Fibroblast of skin of abdomen (primary cell): ENCODE data around the gene FRRS1. TPM values are rescaled to one million over a fixed set of nuclear protein-coding genes. Genes with fewer than 3 reads are reported as not detected.
"Not testable (repeated sequence)": the region's sequence is repeated elsewhere in the genome, so short reads cannot be mapped to it uniquely, and the experiment has no call there.

Experiments
- DNase-seq: peaks from one replicate; pipeline ENCODE4 v3.0.0-alpha.2; 2013
- polyA plus RNA-seq, 2 experiments: library from polyadenylated mRNA; unstranded; fragments of 120-200 nt; gene quantifications; one replicate each; pipeline ENCODE4 v1.2.1, GENCODE V29; 2013; ENCODE audit not compliant: insufficient read length in 2 of 2

Gene FRRS1, protein sequence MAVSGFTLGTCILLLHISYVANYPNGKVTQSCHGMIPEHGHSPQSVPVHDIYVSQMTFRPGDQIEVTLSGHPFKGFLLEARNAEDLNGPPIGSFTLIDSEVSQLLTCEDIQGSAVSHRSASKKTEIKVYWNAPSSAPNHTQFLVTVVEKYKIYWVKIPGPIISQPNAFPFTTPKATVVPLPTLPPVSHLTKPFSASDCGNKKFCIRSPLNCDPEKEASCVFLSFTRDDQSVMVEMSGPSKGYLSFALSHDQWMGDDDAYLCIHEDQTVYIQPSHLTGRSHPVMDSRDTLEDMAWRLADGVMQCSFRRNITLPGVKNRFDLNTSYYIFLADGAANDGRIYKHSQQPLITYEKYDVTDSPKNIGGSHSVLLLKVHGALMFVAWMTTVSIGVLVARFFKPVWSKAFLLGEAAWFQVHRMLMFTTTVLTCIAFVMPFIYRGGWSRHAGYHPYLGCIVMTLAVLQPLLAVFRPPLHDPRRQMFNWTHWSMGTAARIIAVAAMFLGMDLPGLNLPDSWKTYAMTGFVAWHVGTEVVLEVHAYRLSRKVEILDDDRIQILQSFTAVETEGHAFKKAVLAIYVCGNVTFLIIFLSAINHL
- 4.4 TPM for polyA plus RNA-seq (2013, experiment 1 of 2; ENCODE audit: insufficient read length)
- polyA plus RNA-seq (2013, experiment 2 of 2; ENCODE audit: insufficient read length), result 4.8 TPM

DNA sequence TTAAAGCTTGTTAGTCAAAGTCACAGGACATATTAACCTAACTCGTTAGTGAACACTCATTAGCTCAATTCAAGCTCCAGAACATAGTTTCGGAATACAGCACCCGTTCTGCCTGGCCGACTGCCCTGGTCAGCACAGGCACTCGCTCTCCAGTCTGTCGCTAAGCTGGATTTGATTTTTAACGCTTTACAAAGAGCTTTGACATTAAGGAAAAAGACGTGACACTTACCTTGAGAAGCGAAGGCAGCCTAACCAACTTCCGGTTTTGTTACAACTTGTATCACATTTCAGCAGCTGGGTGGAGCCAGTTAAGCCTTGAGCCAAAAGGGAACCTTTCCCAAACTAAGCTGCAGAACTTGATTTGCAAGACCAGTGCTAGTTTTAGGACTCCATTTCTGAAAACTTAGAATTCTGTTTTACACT, at the start of gene FRRS1:
Gene FRRS1, minus strand, starts transcription at position 258 of the 423 bp plus-strand sequence. CDS start 17,867 bp downstream, outside the sequence.
- peak; percentile 61 for DNase-seq

DNA sequence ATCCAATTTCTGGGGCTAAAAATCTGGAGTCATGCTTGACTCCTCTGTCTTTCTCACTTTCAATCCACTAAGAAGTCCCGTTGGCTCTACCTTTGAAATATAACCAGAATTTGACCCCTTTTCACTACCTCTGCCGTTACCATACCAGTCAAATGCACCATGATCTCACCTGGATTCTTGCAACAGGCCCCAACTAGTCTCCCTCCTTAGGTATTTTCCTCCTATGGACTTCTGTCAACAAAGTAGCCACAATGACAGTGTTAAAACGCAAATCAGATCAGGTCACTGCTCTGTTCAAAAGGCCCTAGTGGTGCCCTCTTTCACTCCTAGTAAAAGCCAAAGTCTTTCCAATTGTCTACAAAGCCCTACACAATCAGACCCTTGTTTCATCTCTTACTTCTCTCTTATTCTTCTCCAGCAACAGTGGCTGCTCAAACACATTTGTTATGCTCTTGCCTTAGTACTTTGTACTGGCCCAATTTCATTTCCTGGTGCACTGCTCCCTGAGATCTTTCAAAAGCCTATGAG, 48.0 kb upstream of the FRRS1 start:
- no peak for DNase-seq

DNA sequence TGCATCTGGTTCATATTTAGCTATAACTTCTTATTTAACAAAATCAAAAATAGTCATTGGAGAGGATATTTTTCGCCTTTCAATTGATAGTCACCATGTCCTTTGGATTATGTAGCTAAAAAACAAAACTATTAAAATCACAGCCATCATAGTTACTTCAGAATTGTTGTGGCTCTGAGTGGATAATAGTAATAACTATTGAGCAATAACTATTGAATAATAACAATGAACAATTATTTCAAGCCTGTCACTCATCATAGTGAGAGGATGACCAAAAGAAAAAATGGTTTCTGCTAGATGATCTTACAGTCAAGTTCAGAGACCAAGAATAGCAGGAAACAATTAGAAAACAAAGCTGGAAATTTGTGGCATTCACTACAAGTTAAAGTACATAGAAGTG, 45.3 kb upstream of the FRRS1 start:
- no peak for DNase-seq

DNA sequence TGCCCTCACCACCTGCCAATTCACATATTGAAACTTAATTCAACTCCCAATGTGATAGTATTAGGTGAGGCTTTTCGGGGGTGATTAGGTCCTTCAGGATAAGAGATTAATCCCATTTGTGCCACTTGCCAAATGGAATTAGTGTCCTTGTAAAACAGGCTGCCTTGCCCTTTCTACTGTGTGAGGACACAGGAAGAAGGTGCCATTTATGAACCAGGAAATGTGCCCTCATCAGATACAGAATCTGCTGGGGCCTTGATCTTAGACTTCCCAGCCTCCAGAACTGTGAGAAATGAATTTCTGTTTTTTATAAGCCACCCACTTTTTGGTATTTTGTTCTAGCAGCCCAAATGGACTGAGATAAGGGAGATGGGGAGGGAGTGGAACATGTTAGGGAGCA, 44.6 kb upstream of the FRRS1 start:
- DNase-seq, result no peak

DNA sequence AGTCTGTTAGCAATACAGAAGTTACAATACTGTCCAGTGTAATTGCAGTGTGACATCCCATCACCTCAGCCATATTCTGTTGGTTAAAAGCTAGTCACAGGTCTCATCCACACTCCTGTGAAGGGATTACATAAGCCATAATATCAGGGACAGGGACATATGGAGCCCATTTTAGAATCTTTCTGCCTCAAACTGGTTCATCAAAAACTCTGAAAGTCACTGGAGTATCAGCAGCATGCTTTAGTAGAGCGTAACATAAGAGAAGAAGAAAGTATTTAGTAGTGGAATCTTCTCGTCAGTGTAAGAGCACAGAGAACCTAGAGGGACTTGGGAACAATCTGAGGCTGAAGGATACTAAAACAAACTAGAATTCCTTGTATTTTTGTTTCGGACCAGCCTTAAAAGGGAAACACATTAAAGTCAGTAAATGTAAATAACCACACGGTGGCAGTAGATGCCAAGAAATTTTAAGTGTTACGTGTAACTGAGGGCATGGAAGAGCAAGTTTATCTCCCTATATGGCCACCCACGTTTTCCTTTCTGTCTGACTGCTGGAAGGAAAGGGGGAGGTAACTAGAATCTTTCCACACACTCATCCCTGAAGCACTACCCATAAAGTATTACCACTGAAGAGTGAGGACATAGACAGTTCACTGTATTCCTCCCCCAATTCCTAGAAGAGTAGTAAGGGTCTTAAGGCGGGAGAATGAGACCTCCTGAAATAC, 42.1 kb upstream of the FRRS1 start:
- peak; percentile 96 for DNase-seq

DNA sequence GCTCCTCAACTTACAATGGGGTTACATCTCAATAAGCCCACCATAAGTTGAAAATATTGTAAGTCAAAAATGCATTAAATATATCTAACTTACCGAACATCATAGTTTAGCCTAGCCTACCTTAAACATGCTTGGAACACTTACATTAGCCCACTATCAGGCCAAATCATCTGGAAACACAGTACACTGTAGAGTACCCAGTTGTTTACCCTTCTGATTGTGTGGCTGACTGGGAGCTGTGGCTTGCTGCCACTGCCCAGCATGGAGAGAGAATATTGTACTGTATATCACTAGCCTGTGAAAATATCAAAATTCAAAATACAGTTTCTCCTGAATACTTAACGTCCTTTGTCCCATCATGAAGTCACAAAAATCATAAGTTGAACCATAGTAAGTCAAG, 40.4 kb upstream of the FRRS1 start:
- no peak for DNase-seq

DNA sequence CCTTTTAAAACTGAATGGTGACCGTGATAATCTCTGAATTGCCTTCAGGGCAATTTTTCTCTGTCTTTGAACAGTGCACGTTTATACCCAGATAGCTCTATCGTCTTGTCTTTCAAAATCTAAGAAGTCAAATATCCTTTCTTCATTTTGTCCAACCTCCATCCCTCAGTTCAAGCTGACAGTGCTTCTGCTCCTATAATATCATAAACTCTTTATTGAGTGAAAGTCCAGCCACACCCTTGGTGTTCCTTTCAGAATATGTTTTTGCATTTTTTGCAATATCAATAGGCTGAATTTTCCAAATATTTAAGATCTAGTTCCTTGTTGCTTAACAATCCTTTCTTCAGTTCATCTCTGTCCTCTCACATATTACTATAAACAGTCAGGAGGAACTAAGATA, 35.1 kb upstream of the FRRS1 start:
- no peak for DNase-seq

DNA sequence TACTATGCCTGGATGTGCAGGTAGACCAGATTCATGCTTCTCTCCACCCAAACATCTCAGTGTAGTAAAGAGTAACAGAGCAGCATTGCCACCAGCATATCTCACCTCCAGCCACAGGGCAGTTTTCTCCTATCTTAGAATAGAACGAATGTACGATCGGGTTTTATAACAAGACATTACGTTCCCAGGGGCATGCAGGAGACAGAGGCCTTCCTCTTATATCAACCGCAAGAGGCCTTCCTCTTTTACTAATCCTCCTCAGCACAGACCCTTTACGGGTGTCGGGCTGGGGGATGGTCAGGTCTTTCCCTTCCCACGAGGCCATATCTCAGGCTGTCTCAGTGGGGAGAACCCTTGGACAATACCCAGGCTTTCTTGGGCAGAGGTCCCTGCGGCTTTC, 27.4 kb upstream of the FRRS1 start:
- DNase-seq, result not testable (repeated sequence)

DNA sequence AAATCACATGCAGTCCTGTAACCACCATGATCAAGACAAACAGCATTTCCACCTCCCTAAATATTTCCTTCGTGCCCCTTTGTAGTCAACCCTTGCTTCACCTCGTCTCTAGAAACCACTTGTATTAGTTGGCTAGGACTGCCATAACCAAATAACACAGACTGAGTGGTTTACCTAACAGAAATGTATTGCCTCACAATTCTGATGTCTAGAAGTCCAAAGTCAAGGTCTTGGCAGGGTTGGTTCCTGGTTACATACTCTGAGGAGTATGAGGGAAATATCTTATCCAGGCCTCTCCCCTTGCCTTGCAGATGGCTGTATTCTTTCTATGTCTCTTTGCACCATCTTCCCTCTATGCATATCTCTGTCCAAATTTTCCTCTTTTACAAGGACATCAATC, 23.3 kb upstream of the FRRS1 start:
- no peak for DNase-seq

DNA sequence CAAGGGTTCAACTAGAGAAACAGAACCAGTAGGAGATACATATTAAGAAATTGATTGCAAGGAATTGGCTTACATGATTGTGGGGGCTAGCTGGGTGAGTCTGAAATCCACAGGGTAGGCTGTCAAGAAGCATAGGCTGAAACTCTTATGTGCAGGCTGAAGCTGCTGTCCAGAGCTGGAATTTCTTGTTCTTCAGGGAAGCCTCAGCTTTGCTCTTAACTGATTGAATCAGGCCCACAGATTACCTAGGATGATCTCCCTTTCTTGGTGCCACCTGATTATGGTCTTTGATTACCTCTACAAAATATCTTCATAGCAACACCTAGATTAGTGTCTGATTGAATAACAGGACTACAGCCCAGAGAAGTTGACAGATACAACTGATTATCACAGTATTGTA, 22.5 kb upstream of the FRRS1 start:
- DNase-seq, result no peak

DNA sequence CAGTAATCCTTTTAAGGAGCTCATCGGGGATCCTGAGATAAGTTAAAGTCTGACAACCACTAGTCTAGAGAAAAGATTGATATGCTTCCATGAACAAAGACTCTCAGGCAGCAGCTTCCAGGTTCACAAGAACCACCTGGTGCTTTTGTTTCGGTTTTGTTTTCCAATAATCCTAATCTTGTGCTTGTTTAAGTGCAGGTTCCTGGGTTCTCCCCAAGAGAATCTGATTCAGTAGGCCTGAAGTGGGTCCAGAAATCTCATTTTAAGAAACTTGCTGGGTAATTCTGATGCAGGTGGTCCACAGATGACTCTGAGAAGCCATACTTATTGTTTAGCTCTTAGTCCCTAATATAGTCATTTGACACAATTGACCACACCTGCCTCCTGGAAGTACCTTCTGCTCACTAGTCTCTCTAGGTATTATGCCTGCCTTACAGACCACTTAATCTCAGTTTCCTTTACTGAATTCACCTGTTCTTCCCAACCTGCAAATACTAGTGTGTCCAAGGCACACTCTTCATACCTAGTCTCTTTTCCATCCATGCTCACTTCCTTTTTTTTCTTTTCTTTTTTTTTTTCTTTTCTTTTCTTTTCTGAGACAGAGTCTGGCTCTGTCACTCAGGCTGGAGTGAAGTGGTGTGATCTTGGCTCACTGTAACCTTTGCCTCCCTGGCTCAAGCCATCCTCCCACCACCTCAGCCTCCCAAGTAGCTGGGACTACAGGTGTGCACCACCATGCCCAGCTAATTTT, 20.5 kb upstream of the FRRS1 start:
- DNase-seq, result no peak

DNA sequence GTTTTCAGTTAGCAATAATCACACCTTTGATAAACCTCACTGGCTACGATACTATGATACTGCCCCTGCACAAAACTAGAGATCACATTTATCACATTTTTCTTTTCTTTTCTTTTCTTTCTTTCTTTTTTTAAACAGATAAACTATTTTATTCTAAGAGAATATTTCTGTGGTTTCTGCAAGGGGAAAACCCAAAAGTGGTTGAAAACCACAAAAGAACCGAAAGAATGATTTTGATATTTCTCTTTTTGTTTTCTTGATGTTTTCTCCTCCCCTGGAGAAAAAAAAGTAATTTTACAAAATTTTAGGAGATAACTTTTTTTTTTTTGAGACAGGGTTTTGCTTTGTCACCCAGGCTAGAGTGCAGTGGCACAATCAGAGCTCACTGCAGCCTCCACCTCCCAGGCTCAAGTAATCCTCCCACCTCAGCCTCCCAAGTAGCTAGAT, 18.4 kb upstream of the FRRS1 start:
- no peak for DNase-seq

DNA sequence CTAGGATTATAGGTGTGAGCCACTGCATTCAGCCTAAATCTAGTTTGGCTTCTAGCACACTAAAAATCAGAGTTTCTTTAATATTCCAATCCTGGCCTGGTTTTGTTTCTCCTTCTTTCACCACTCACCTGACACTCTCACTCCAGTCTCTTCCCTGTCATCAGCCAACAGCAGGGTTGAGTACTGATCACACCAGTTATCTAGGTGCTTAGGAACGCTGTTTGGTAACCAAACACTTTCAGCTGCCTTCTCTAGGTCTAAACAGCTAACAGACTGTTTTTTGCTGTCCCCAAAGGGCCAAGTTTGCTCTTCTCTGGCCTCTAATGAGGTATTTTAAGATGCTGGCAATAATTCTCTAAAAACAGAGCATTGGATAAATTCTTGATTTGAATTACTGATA, 17.7 kb upstream of the FRRS1 start:
- DNase-seq, result no peak

DNA sequence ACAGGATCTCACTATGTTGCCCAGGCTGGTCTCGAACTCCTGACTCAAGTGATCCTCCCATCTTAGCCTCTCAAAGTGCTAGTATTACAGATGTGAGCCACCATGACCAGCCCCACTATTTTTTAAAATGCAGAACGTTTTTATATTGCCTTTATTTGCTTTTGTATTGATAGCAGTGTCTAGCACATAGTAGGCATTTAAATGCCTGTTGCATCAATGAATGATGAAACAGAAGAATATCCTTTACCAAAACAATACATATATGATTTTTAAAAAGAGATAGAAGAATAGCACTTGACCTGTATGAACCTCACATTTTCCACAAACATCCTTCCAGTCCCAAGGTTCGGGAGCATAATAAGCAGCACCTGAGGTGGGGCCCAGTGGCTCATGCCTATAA, 16.5 kb upstream of the FRRS1 start:
- DNase-seq, result no peak

DNA sequence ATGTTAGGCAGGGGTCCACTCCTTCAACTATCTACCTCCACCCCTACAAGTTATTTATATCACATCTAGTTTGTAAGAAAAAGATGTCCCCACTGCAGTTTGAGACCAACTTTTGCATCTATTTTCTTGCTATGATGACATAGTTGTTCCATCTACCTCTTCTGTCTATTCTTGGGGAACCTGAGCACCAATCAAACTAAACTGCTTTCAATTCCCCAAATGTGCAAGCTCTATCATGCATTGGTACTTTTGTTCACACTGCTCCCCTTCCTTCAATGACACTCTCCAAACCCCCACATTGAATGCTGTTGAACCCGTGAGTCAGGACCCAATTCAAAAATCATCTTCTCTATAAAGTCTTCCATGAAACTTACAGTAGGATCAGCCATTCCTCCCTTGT, 16.0 kb upstream of the FRRS1 start:
- DNase-seq, result no peak

DNA sequence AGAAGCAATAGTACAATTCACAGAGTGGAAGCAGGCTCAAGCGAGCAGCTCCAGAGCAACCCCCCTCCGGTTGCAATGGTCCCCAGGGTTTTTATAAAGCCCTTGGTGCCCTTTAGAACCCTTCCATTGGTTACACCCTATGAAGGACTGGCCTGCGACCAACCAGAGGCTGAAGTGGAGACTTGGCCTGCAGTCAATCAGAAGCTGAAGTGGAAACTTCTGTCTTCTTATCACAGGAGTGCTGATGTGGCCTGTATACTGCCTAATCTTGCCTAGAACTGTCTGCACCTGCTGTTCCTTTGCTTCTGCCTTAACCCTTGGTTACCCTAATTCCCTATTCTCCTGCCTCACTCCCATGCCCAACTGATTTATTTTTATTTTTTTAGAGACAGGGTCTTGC, 15.4 kb upstream of the FRRS1 start:
- DNase-seq, result no peak

DNA sequence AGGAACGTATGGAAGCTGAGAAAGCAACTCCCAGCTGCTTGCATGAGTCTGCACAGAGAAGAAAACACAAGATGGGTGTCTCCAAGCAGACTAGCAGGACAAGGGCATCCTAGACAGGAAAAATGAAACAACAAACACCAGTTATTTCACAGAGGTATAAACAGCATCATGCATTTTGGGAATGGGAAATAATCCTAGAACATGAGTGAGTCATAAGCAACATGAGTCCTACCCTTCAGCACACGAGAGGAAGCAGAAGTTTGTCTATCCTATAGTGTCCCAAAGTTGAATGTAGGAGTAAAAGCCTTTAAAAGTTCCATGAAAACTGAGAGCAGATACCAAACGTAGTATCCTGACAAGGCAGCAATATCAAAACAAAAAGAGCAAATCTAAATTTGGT, 11.3 kb upstream of the FRRS1 start:
- no peak for DNase-seq

DNA sequence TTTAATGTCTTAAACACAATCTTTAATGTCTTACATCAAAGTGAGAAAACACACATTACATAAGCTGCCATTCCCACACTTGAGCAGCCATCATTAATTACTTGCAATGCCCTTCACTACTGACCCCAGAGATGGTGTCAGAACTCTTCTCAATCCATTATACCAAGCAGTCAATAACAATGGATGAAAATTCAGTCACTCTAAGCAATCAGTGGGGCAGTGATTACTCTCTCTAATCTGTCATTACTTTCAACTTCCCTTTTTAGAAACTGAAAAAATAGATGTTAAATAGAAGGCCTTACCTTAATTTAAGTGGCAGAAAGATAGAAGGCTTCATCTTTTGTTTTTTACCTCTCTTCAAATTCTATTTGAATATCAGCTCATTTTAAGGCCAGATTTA, 9.7 kb upstream of the FRRS1 start:
- DNase-seq, result no peak

DNA sequence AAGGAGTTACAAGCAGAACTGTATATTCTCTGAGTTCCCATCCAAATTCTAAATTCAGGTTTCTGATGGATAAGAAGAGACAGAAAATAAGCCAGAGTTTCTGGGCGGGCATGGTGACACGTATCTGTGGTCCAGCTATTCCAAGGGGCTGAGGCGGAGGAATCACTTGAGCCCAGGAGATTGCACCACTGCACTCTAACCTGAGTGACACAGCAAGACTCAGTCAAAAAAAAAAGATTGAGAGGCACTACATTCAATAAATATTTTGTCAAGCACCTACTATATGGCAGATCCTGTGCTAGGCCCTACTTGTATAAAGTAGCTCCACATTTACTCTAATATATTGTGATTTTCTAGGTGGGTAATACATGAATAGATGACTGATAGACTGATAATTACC, 6.4 kb upstream of the FRRS1 start:
- DNase-seq, result no peak

DNA sequence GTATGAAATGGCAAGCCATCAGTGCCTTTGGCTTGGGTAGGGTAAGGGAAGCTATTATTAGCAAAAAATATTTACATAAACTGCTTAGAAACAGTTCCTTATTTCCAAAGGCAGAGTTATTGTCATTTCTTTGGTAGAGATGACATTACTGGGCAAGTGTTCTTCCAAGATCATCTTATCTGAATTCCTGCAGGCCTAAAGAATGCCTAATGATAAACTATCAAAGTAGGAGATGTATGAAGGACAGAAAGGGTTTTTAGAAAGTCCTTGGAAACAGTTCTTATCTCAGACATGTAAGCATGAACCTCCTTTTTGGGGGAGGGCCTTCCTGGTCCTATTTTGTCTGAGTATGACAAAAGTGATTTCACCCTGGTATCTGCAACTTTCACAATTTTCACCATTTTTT, 5.1 kb upstream of the FRRS1 start:
- no peak for DNase-seq

DNA sequence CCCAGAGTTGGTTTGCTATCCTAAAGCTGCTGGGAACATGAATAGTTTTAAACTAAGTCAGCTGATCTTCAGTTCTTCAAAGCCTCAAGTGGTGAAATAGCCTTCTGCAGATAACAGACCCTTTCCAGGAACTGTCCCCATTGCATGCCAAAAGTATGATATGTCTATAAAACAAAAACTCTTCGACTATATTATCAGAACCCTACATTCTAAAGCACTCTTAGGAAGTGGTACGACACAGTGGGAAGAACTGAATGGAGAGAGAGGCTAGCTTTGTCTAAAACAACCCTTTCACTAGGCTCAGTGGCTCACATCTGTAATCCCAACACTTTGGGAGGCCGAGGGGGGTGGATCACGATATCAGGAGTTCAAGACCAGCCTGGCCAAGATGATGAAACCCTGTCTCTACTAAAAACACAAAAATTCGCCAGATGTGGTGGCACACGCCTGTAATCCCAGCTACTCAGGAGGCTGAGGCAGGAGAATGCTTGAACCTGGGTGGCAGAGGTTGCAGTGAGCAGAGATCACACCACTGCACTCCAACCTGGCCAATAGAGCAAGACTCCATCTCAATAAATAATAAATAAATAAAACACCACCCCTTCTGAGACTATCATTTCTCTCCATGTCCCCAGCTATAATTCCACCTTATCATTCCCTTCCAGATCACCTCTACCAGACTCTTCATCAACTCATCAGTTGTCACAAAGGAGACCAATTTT, 2.2 kb upstream of the FRRS1 start:
- peak; percentile 16 for DNase-seq

DNA sequence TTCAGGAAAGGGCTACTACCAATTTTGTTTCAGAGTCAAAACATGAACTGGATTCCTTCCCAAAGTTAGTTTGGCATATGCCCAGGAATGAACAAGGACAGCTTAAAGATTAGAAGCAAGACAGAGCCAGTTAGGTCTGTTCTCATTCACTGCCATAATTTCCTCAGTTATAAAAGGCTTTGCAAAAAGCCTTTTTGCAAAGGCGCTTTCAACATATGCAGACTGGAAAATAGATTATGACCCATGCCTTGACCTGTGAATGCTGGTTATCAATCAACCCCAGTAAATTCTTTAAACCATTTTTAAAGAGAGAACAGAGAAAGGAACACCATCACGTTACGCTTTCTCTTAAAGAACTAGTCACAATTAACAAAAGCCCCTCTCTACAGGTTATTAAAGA, 1.7 kb upstream of the FRRS1 start:
- no peak for DNase-seq
